Right lobe of liver (tissue), 4 donors: ENCODE results near the gene FBXL17.

Experiments used
- POLR2A ChIP-seq: fragments of 450-650 bp; IDR thresholded peaks from one replicate; pipeline ENCODE4 v1.6.1; 2017; ENCODE audit warnings: antibody characterized with exemption, mild to moderate bottlenecking
- TF ChIP-seq, protein P1 (sequence below), 4 donors: fragments of 200-600 bp in 3 of 4; fragments of 450-650 bp in 1 of 4; IDR thresholded peaks; one replicate each; pipeline versions ENCODE4 v1.5.1 to v1.8.0; 2016 to 2022; ENCODE audit warnings: antibody characterized with exemption in 4 of 4, mild to moderate bottlenecking in 2 of 4
- donor health status: DM: no; HTN: no; CAD: no.
- donor health status: DM: no; HTN: no; CAD: no.
- donor health status: DM: no; HTN: yes; CAD: no.

DNA sequence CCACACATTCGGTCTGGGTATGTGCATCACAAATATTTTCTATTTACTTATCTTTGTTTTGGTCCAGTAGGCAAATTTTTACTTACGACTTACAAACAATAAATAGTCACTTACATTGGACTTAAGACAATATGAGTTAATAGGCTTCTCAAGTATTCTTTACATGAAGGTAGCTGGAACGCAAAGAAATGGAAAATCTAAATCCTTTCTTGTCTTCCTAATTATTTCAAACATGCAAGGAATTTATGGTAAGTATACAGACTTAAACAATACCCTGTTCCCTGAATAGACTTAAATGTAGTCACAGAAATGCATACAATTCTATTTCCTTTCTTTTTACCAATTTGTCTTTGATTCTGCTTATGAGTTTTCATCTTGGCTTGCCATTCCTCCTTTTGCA lies 448.6 kb downstream of the FBXL17 start:
- TF ChIP-seq, protein P1, sequence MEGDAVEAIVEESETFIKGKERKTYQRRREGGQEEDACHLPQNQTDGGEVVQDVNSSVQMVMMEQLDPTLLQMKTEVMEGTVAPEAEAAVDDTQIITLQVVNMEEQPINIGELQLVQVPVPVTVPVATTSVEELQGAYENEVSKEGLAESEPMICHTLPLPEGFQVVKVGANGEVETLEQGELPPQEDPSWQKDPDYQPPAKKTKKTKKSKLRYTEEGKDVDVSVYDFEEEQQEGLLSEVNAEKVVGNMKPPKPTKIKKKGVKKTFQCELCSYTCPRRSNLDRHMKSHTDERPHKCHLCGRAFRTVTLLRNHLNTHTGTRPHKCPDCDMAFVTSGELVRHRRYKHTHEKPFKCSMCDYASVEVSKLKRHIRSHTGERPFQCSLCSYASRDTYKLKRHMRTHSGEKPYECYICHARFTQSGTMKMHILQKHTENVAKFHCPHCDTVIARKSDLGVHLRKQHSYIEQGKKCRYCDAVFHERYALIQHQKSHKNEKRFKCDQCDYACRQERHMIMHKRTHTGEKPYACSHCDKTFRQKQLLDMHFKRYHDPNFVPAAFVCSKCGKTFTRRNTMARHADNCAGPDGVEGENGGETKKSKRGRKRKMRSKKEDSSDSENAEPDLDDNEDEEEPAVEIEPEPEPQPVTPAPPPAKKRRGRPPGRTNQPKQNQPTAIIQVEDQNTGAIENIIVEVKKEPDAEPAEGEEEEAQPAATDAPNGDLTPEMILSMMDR (IDR thresholded peaks at IDR 0.05), result no peak
- TF ChIP-seq POLR2A, result no peak
